Testis (tissue), 2 donors: ENCODE results near the gene DYNLT3.

Experiments
- POLR2A ChIP-seq: fragments of 450-650 bp; IDR thresholded peaks from one replicate; pipeline ENCODE4 v1.6.1; 2017; ENCODE audit warnings: antibody characterized with exemption, mild to moderate bottlenecking, moderate library complexity
- TF ChIP-seq, protein P1 (sequence below), 3 experiments: fragments of 450-650 bp in 2 of 3; fragments of 200-600 bp in 1 of 3; sonication (generic) in 1 of 3; IDR thresholded peaks; one replicate each; pipeline ENCODE4 v1.5.1; 2016 to 2019; ENCODE audit warnings: antibody characterized with exemption in 3 of 3, mild to moderate bottlenecking in 2 of 3, moderate library complexity in 1 of 3

DNA sequence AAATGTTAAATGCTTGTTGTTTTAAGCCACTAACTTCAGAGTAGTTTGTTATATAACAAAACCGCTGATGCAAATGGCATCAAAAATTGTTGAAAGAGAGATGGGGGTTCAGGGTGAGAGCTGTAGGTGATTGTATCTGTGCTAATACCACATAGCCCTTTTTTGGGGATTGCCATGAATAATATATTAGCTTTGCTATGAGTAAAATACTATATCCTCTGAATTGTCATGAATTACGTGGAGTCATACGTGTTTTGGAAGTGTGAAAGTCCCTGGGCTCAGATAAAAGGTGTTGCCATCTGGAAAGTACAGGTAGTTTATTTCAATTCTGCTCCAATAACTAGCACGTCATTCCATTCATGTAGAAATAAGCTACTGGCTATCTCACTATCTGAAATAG, 30.6 kb downstream of the DYNLT3 start:
- TF ChIP-seq, protein P1, sequence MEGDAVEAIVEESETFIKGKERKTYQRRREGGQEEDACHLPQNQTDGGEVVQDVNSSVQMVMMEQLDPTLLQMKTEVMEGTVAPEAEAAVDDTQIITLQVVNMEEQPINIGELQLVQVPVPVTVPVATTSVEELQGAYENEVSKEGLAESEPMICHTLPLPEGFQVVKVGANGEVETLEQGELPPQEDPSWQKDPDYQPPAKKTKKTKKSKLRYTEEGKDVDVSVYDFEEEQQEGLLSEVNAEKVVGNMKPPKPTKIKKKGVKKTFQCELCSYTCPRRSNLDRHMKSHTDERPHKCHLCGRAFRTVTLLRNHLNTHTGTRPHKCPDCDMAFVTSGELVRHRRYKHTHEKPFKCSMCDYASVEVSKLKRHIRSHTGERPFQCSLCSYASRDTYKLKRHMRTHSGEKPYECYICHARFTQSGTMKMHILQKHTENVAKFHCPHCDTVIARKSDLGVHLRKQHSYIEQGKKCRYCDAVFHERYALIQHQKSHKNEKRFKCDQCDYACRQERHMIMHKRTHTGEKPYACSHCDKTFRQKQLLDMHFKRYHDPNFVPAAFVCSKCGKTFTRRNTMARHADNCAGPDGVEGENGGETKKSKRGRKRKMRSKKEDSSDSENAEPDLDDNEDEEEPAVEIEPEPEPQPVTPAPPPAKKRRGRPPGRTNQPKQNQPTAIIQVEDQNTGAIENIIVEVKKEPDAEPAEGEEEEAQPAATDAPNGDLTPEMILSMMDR (IDR thresholded peaks at IDR 0.05) = no peak
- TF ChIP-seq POLR2A = no peak
